BLaER1 treated with 17β-estradiol and CSF1 and Interleukin-3, amounts not matched to agents 10 nM and 100 nM (cell line): ENCODE results near the gene EPHB1.

Source experiments
- H3K27ac ChIP-seq, 11 experiments: shearing (Covaris generic); formaldehyde crosslinking; 2 replicates each; pipeline ENCODE4 v1.8.1; 2022
- H3K27me3 ChIP-seq, 11 experiments: shearing (Covaris generic); formaldehyde crosslinking; 2 replicates each; pipeline ENCODE4 v1.8.1; 2022
- H3K36me3 ChIP-seq, 11 experiments: shearing (Covaris generic); formaldehyde crosslinking; 2 replicates each; pipeline ENCODE4 v1.8.1; 2022
- H3K4me1 ChIP-seq, 10 experiments: shearing (Covaris generic); formaldehyde crosslinking; 2 replicates each; pipeline ENCODE4 v1.8.1; 2022
- H3K4me2 ChIP-seq, 11 experiments: shearing (Covaris generic); formaldehyde crosslinking; 2 replicates each; pipeline ENCODE4 v1.8.1; 2022
- H3K4me3 ChIP-seq, 10 experiments: shearing (Covaris generic); formaldehyde crosslinking; 2 replicates each; pipeline ENCODE4 v1.8.1; 2022
- H3K9ac ChIP-seq, 11 experiments: shearing (Covaris generic); formaldehyde crosslinking; 2 replicates each; pipeline ENCODE4 v1.8.1; 2022
- H3K9me3 ChIP-seq, 11 experiments: shearing (Covaris generic); formaldehyde crosslinking; replicated peaks in 1 of 11; 2 replicates each; pipeline ENCODE4 v1.8.1; 2022
- H4K20me1 ChIP-seq, 11 experiments: shearing (Covaris generic); formaldehyde crosslinking; 2 replicates each; pipeline ENCODE4 v1.8.1; 2022
- Cebpa-rat ChIP-seq, 11 experiments: shearing (Covaris generic); IDR thresholded peaks; 2 replicates each; pipeline ENCODE4 v1.8.1; 2022

EPHB1 gene

DNA sequence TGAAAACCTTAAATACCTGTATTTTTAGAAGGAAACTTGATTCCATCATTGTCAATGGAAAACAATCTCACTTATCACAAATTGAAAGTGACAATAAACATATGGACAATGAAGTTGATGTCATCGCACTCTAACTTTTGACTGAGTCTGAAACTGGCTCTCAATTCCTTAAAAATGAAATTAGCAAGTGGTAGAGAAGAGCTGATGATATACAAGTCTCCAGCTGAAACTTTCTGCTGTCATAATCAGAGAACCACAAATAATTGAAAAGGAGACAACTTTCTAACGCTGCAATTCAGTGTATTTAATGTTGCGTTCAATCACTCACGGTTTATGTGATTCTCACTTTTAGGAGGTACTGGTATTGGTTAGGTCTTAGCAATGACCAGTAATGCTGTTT is 37.5 kb downstream of the EPHB1 start:
- H3K36me3 ChIP-seq: no peaks in the 10 kb centered on the region
- H3K27me3 ChIP-seq: no peaks in the 10 kb centered on the region
- no peak overlapping the region for H3K4me3 ChIP-seq
- H3K9me3 ChIP-seq: no peaks in the 10 kb centered on the region
- no peak for TF ChIP-seq Cebpa-rat (IDR thresholded peaks at IDR 0.05)
- H3K27ac ChIP-seq: no peak overlapping the region
- peaks cover 0 to 3% (median under 1%) of the 10 kb centered on the region in 10 experiments; a peak in 9 of 20 replicates for H3K4me1 ChIP-seq
- no peak overlapping the region for H3K9ac ChIP-seq
- no peak overlapping the region for H3K4me2 ChIP-seq
- H4K20me1 ChIP-seq: no peaks in the 10 kb centered on the region

DNA sequence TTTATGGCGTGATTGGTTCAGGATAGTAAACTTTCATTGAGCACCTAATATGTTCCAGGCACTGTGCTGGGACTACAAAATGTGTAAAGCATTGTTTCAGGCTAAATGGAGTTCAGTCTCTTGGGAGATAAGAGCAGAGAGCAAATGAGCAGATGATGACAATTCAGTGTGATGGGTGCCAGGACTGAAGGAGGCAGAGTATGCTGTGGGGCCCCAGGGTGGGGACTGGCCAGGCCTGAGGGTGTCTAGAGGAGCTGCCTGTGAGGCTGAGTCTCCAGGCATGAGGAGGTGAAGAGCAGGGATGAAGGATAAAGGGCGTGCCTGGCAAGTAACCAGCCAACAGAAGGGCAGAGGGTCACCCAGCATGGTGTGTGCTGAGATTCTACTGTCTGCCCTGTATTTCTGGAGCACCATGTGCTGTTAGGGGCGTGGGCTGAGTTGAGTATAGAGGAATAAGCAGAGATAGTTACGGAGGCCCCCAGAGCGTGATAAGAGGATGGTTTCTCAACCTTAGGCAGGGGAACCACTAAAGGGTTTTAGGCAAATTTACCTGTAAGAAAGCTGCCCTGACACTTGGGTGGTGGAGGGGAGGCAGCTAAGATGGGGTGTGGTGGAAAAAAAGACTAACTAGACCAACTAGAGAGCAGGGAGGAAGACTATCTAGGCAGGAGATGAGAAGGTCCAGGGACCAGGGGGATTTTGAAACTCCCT is 38.5 kb downstream of the EPHB1 start:
- Histone ChIP-seq H3K27ac (no peak overlapping the region), H3K9me3 (no peaks in the 10 kb centered on the region), H3K27me3 (no peaks in the 10 kb centered on the region), H4K20me1 (no peaks in the 10 kb centered on the region), H3K9ac (no peak overlapping the region), H3K4me2 (no peak overlapping the region), H3K36me3 (no peaks in the 10 kb centered on the region), H3K4me1 (no peaks in the 10 kb centered on the region), H3K4me3 (no peak overlapping the region)
- no peak for TF ChIP-seq Cebpa-rat (IDR thresholded peaks at IDR 0.05)

DNA sequence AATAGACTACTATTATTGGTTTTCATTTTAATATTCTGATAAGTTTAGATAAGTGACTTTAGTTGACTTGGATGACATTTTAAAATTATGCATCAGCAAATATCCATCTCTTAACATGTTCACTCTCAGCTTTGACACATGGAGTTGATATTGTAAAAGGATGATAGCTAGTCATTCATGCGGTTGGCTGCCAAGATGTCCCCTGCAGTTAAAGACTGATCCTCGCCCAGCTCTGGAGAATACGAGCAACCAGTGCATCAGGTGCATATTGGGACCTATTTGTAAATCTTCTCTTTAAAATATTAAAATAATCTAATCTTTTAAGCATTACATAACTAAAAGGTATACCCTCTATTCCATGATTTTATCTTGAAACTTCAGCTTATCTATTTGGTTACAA is 41.9 kb downstream of the EPHB1 start:
- no peak overlapping the region for H3K4me3 ChIP-seq

DNA sequence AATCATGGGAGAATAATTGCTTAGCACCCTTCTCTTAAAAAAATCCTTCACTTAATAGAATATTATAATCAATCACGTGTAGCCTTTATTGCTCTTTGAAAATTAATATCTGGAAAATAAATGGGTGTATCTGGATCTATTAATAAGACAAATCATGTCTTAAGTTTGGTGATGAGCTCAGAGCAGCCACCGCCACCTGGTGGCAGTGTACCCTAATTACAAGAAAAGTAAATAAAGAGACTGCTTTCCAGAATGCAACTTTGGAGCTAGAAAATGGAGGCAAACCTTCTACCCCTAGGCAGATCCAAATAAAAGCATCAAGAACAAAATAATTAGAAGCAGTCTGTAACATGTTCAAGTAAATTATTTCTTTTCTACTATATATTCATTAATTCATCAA is 43.5 kb downstream of the EPHB1 start:
- H3K9me3 ChIP-seq: peaks cover 0 to 12% (median 0%) of the 10 kb centered on the region in 11 experiments; a peak in 5 of 22 replicates
- H3K9ac ChIP-seq: no peak overlapping the region
- no peaks in the 10 kb centered on the region for H4K20me1 ChIP-seq
- no peak overlapping the region for H3K4me2 ChIP-seq
- H3K36me3 ChIP-seq: no peaks in the 10 kb centered on the region
- no peak overlapping the region for H3K4me3 ChIP-seq
- TF ChIP-seq Cebpa-rat (IDR thresholded peaks at IDR 0.05): no peak
- H3K27me3 ChIP-seq: no peaks in the 10 kb centered on the region
- H3K4me1 ChIP-seq: no peaks in the 10 kb centered on the region
- no peak overlapping the region for H3K27ac ChIP-seq

More for the DNA sequence above, 41.9 kb downstream of the EPHB1 start:
- no peak overlapping the region for H3K4me2 ChIP-seq
- no peaks in the 10 kb centered on the region for H3K36me3 ChIP-seq
- H3K27ac ChIP-seq: no peak overlapping the region
- no peaks in the 10 kb centered on the region for H4K20me1 ChIP-seq
- no peak overlapping the region for H3K9ac ChIP-seq
- H3K9me3 ChIP-seq: no peaks in the 10 kb centered on the region
- TF ChIP-seq Cebpa-rat (IDR thresholded peaks at IDR 0.05): no peak
- H3K27me3 ChIP-seq: no peaks in the 10 kb centered on the region
- H3K4me1 ChIP-seq: no peaks in the 10 kb centered on the region

DNA sequence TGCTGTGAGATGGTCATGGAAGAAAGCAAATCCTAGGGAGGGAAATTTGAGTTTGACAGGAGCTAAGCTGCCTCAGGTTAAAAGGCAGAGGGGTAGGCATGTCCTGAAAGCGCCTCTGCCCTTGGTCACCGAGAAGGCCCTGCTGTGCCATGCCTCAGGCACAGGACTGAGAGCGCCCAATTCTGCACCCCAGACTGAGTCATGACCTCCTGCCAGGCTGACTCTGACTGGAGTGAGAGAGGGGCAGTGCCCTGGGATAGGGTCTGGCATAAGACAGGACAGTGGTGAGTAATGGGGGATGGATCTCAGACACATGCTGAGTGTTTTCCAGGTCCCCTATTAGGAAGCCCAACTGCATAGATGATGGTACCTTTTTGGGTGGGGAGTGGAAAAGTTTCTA is 44.4 kb downstream of the EPHB1 start:
- Histone ChIP-seq H3K9me3 (peaks cover 0 to 13% (median 0%) of the 10 kb centered on the region in 11 experiments; a peak in 6 of 22 replicates), H3K36me3 (no peaks in the 10 kb centered on the region), H3K4me1 (peaks cover under 1 to 4% (median 3%) of the 10 kb centered on the region in 10 experiments; a peak in 15 of 20 replicates), H3K4me3 (no peak overlapping the region), H3K9ac (no peak overlapping the region), H3K4me2 (no peak overlapping the region), H4K20me1 (no peaks in the 10 kb centered on the region), H3K27ac (no peak overlapping the region), H3K27me3 (no peaks in the 10 kb centered on the region)
- no peak for TF ChIP-seq Cebpa-rat (IDR thresholded peaks at IDR 0.05)

DNA sequence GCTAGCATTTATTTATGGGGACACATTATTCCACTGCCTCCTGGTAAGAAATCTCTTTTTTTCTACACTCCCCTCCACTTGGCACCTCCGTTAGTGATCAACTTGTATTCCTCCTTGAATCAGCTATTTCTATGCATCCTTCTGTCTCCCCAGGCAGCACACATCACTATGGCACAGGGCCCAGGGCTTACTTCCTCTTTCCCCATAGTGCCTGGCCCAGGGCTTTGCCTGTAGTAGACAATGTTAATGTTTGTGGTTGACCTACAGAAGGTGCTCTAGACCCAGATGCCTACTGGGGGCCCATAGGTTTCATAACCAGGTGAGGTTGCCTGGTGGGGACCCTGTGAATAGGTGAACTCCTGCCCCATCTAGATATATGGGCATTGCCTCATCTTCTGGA is 44.9 kb downstream of the EPHB1 start:
- no peak overlapping the region for H3K4me2 ChIP-seq
- H3K9ac ChIP-seq: no peak overlapping the region
- no peaks in the 10 kb centered on the region for H3K36me3 ChIP-seq
- no peak overlapping the region for H3K4me3 ChIP-seq
- H3K27ac ChIP-seq: no peak overlapping the region
- TF ChIP-seq Cebpa-rat (IDR thresholded peaks at IDR 0.05): no peak
- peaks cover 4 to 10% (median 8%) of the 10 kb centered on the region in 10 experiments; a peak in 16 of 20 replicates for H3K4me1 ChIP-seq
- H3K9me3 ChIP-seq: peaks cover 0 to 13% (median 0%) of the 10 kb centered on the region in 11 experiments; a peak in 6 of 22 replicates
- H3K27me3 ChIP-seq: no peaks in the 10 kb centered on the region
- no peaks in the 10 kb centered on the region for H4K20me1 ChIP-seq

DNA sequence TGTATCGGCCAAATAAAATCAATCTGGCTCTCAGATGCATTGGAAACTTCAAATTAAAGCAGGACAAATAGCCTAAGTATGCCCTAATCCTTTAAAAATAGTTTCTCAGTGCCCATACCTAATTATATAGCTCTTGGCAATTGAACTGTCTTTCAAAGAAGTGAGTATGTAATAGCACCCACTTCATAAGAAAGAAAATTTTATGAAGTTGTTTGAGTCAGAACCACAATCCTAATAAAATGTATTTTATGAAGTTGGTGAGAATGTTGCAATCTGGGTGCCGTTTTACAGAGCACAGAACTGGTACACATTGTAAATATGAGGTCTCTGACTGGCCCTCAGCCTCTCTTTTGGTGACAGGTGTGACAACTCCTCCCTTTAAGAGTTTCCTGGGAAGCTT is 45.4 kb downstream of the EPHB1 start:
- TF ChIP-seq Cebpa-rat (IDR thresholded peaks at IDR 0.05): no peak
- H3K4me3 ChIP-seq: no peak overlapping the region
- peaks cover 0 to 13% (median 0%) of the 10 kb centered on the region in 11 experiments; a peak in 6 of 22 replicates for H3K9me3 ChIP-seq
- H3K27me3 ChIP-seq: no peaks in the 10 kb centered on the region
- H3K9ac ChIP-seq: no peak overlapping the region
- H4K20me1 ChIP-seq: no peaks in the 10 kb centered on the region
- peaks cover 4 to 12% (median 9%) of the 10 kb centered on the region in 10 experiments; a peak in 16 of 20 replicates for H3K4me1 ChIP-seq
- no peaks in the 10 kb centered on the region for H3K36me3 ChIP-seq
- H3K4me2 ChIP-seq: no peak overlapping the region
- H3K27ac ChIP-seq: no peak overlapping the region

DNA sequence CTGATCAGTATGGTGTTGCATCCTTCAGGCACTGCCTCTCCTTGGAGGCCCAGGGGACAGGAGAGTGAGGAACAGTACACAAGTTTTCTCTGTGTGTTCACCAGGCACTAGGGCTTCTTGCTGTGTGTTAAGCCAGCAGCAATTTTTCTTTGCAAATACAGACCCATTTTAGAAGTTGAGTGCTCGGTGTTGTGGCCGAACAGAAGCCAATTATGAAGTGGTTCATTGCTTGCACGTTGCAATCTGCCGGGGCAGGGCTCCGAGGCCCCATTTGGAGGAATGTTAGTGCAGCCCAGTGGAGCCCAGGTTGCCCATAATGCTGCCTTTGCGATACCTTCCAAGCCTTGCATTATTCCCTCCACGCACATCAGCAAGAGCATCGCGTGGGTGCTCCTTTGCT is 51.0 kb downstream of the EPHB1 start:
- Histone ChIP-seq H3K36me3 (no peaks in the 10 kb centered on the region), H3K9me3 (peaks cover 0 to 13% (median 0%) of the 10 kb centered on the region in 11 experiments; a peak in 6 of 22 replicates), H3K9ac (no peak overlapping the region), H3K4me2 (no peak overlapping the region), H3K27me3 (no peaks in the 10 kb centered on the region), H3K4me3 (no peak overlapping the region), H3K27ac (no peak overlapping the region), H4K20me1 (no peaks in the 10 kb centered on the region; a peak in 1 of 22 replicates), H3K4me1 (peaks cover 16 to 26% (median 23%) of the 10 kb centered on the region in 10 experiments)
- no peak for TF ChIP-seq Cebpa-rat (IDR thresholded peaks at IDR 0.05)

DNA sequence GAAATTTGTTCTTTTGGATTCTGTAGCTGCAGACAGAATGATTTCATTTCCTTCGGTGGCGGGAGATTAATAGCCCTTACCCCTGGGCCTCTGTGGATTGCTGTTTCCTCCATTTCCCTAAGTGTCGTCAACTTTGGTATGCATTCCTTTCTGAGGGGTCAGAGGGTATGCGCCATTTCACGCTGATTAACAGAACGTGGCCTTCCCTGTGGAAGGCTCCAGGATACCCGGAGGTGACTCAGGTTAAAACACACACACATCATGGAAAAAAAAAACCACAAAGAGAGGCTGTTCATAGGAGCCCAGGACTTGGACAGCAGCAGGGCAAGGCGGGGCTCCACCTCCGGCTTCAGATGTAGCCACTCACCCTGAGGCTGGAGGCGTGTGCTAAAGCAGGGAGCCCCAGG is 51.9 kb downstream of the EPHB1 start:
- no peak overlapping the region for H3K4me3 ChIP-seq

DNA sequence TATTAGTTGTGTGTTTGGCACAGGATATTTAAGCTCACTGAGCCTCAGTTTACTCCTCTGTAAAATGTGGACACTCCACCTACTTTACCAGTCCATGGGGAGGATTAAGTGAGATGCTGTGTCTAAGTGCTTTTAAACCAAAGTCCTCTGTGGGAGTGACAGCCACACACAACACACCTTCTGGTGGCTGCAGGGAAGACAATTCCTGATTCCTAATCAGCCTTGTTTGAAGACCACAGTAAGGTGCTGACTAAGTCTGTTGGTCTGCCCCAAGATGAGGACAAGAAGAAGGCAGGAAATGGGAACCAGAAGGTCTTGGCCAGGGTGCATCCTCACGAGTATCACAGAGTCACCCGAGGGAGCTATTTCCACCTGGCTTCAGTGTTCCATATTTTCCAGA is 52.3 kb downstream of the EPHB1 start:
- Histone ChIP-seq H3K9me3 (peaks cover 0 to 13% (median 0%) of the 10 kb centered on the region in 11 experiments; a peak in 6 of 22 replicates), H3K4me3 (no peak overlapping the region), H3K36me3 (no peaks in the 10 kb centered on the region), H3K27me3 (no peaks in the 10 kb centered on the region), H3K4me1 (peaks cover 18 to 32% (median 27%) of the 10 kb centered on the region in 10 experiments), H3K9ac (no peak overlapping the region), H3K27ac (no peak overlapping the region), H4K20me1 (no peaks in the 10 kb centered on the region; a peak in 1 of 22 replicates), H3K4me2 (no peak overlapping the region)
- TF ChIP-seq Cebpa-rat (IDR thresholded peaks at IDR 0.05): no peak

More for the DNA sequence above, 51.9 kb downstream of the EPHB1 start:
- Histone ChIP-seq H3K4me2 (no peak overlapping the region), H3K27me3 (no peaks in the 10 kb centered on the region), H3K4me1 (peaks cover 16 to 29% (median 26%) of the 10 kb centered on the region in 10 experiments), H3K36me3 (no peaks in the 10 kb centered on the region), H3K9me3 (peaks cover 0 to 13% (median 0%) of the 10 kb centered on the region in 11 experiments; a peak in 6 of 22 replicates), H3K27ac (no peak overlapping the region), H4K20me1 (no peaks in the 10 kb centered on the region; a peak in 1 of 22 replicates), H3K9ac (no peak overlapping the region)
- TF ChIP-seq Cebpa-rat (IDR thresholded peaks at IDR 0.05): no peak
